NCI-H187 (cell line): ENCODE data around the gene TMC1.
"Not testable (repeated sequence)": the region's sequence is repeated elsewhere in the genome, so short reads cannot be mapped to it uniquely, and the experiment has no call there.

ENCODE experiments used
- DNase-seq, 2 experiments: peaks; one replicate each; lab custom pipeline; 2025; lab: John Stamatoyannopoulos, UW

TMC1 gene

DNA sequence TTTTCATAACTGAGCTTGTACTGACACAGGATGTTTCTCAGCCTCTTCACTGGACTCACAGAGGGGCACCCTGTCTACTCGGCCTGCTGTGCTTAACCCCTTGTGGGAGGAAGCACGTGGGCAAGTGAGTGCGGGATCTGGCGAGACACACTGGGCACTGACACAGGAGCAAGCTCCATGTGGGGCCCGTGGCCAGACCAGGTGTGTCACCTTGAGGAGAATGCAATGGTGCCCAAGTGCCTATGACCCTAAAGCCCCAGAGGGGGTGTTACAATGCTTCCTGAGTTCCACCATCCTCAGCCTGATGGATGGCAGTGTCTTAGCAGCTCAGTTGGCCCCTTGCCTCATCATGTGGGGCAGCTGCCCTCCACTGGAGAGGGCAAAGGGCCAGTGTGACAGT, 302.6 kb downstream of the TMC1 start:
- no peak for DNase-seq

DNA sequence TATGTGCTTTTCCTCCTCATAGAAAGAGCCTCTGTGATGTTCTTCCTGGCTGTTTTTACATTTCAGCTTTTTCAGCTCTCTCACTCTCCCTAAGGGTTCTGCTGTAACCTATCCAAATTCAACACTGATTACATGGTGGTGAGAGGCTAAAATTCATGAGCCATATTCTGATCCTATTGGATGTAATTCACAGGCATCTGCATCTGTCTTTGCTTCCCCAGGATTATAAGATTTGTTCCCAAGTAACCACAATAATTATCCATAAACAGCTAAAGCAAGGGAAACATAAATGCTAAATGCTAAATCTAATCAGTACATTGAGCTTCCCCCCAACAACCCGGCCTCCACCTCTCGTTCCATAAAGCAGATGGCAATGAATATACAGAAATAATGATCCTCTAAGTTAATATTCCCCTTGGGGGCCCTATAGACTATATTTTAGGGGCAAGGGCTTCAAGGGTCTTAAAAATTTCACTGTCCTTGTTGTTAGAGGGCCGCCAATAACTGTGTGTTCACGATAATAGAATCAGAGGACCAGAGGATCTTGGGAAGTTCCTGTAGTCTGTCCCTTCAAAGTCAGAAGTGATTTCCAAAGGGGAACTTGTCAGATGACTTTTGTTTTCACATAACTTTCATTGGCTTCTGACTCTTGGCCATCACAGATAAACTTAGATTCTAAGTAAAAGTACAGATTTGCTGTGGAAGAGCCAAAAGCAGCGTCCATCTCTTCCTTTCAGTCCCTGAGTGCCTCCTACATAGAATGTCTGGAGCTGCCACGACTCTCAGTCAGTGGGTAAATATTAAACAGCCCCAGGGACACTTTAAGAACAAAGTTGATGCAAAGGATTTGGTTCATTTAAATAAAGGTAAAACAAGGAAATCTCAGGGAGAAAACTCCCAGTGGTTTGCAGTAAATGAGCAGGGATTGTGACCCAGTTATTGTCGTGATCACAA, 305.9 kb downstream of the TMC1 start:
- DNase-seq = no peak

DNA sequence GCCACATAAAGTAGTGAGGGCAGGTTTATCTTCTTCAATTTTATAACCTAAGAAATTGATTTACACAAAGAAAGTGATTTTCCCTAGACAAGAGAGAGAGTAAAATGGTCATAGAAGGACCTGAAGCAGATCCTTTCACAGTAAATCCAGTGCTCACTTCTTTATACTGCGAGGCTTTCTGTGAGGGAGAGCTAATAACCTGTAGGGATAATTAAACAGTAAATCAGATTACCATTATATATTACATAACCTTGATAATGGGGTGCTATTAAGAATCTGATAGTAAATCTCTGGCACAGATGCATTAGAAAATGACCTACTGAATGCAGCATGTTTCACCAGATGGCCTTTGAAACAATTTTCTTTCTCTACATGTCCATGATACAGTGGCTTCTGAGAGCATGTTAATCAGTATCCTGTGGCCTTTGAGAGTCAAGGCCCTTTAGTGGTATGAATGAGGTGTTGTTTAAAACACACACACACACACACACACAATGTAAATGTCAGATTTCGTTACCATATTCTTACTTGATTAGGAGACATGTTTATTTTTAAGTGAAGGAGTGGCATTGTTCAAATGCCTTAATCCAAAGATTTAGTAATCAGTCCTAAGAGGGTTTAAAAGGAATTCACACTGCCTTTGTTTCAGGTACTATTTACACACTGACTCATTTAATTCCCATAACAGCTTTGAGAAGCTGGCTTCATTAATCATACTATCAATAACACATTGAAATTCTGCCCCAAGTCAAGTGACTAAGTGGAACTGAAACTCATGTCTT, 306.7 kb downstream of the TMC1 start:
- no peak for DNase-seq

GRCh38 chr9:72834994-72835393, 313.6 kb downstream of the TMC1 start:
- no peak for DNase-seq

DNA sequence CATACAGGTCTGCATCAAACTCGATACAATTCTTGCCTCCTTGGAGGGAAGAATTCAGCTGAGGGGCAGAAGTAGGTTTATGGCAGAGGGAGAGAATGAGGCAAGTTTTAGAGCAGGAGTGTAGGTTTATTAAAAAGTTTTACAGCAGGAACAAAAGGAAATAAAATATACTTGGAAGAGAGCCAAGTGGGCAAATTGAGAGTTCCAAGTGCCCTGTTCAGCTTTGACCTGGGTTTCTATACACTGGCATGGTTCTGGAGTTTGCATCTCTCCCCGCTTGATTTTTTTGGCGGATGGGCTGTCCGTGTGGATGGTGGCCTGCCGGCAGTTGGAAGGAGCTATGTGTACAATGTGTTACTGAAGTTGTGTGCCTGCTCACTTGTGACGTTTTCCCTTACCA, 315.4 kb downstream of the TMC1 start:
- DNase-seq = no peak

GRCh38 chr9:72839085-72839484, 317.7 kb downstream of the TMC1 start:
- DNase-seq = no peak

GRCh38 chr9:72843520-72844439, 322.4 kb downstream of the TMC1 start:
- no peak for DNase-seq

- no peak for DNase-seq
These were observed 323.0 kb downstream of the TMC1 start for GRCh38 chr9:72844440-72844768.

DNA sequence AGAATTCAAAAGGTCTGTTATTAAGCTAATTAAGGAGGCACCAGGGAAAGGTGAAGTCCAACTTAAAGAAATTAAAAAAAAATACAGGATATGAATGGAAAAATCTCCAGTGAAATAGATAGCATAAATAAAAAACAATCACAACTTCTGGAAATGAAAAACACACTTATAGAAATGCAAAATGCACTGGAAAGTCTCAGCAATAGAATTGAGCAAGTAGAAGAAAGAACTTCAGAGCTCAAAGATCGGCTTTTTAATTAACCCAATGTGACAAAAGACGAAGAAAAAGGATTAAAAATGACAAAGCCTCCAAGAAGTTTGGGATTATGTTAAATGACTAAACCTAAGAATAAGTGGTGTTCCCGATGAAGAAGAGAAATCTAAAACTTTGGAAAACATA, 323.6 kb downstream of the TMC1 start:
- not testable (repeated sequence) for DNase-seq

DNA sequence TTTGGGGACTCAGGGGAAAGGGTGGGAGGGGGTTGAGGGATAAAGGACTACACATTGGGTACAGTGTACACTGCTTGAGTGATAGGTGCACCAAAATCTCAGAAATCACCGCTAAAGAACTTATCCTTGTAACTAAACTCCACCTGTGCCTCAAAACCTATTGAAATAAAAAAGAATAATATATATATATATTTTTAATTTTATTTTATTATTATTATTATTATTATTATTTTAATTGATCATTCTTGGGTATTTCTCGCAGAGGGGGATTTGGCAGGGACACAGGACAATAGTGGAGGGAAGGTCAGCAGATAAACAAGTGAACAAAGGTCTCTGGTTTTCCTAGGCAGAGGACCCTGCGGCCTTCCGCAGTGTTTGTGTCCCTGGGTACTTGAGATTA, 328.8 kb downstream of the TMC1 start:
- not testable (repeated sequence) for DNase-seq

DNA sequence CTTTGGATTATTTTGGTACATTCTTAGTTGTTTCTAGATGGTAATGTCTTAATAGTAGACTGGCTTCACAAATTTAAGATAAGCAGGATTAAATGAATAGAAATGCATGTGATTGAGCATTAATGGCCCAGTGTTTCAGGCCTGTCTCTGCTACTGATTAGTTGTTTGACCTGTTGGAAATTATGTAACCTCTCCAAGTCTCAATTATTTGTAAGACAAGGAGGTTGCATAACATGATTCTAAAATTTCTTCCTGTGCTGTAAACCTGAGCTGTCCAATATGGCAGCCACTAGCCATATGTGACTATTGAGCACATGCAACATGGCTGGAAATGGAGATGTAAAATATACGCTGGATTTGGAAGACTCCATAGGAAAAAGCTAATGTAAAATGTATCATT, 333.9 kb downstream of the TMC1 start:
- DNase-seq = no peak

GRCh38 chr9:72855890-72856523, 334.6 kb downstream of the TMC1 start:
- no peak for DNase-seq

- DNase-seq = no peak
These were observed 335.7 kb downstream of the TMC1 start for GRCh38 chr9:72856972-72857623.

DNA sequence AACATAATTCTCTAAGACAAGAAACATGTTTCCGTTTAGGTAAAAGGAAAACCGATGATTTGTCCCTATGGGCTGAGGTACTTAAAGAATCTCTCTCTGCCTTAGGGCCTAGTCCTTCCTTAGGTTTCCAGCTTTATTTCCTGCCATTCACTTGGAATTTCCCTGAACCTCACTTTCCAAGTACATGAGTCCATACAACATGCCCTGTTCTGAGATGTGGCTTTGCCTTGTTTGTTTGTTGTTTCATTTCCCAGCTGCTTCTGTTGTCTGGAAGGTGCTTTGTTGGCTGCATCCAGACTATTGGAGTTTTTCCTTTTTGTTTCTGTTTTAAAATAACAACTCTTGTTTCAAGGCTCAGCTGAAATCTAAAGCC, 336.2 kb downstream of the TMC1 start:
- DNase-seq = no peak

DNA sequence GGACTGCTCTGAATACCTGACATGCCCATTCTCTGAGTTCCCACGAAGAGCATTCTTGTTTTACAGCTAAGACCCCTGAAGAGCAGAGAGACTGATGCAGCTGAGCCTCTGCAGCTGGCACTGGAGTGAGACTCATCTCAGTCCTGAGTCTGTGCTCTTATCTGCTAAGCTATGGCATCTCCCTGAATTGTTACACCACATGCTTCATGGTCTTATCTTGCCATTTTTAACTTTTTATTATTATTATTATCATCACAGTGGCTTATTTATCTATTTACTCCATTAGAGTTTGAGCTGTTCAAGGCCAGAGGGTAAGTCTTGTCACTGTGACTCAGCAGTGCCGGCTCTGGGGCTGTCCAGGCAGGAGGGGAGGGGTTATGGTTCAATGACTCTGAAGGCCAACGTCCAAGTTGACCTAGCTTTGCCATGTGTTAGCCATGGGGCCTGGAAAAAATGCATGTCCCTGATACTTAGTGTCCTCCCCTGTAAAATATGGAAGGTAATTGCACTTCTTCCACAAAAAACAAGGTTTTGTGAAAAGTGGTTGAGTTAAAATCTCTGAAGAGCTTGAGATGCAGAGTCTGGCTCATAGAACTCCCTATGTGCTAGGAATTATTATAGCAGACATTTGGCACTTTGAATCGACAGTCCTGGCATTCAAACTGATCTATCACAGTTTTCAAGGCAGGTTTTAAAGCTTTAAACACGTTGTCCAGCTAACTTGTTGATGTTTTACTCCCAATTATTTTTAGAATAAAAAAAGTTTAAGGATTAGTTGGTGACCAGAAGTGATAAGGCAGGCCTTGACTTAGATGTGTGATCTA, 336.9 kb downstream of the TMC1 start:
- DNase-seq = no peak

DNA sequence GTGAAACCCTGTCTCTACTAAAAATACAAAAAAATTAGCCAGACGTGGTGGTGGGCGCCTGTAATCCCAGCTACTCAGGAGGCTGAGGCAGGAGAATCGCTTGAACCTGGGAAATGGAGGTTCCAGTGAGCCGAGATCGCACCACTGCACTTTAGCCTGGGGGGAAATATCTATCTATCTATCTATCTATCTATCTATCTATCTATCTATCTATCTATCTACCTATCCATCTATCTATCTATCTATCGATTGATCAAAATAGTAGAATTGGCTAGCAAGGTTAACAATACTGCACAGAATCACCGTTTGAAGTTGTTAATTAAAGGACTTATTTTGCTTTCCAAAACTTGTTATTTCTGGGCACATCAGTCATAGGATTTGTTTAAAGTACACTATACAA, 341.4 kb downstream of the TMC1 start:
- not testable (repeated sequence) for DNase-seq

DNA sequence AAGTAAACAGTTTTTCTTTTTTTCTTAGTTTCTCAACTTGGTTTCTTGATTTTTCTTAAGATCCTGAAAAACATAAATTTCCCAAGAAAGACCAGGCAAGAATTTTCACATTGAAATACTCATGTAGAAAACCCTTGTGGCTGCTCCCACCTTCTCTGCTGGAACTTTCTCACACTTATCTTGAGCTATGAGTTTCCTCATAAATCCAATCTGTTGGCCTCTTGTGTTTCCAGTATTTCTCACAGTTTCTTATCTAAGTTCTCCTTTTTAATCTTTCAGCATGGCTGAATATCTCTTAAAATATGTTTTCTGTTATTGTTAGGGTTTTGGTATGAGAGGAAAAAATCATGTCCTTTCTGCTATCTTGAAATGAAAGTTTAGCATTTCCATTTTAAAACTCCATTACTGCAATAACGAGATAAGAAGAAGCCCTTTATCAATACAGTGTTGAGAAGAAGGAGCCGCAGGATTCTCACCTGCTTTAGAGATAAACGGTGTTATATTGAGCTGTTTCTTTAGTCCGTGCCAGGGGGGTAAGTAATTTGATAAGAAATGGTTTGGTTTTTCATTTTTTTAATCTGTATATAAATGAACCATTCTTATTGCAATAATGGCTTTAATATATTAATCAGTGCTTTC, 342.2 kb downstream of the TMC1 start:
- DNase-seq = no peak

DNA sequence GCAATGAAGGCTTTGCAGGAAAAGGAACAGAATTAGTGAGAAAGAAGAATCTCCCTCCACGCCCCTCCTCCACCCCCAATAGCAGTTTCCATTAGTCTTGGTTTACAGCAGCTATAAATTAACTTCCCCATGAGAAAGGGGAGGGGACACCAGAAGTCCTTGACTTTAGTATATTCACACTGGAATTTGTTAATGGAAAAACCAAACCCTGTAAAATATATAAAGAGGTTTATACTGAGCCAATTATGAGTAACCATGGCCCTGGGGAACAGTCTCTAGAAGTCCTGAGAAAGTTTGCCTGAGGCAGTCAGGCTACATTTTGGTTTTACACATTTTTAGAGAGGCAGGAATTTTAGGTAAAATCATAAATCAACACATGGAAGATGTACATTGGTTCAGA, 342.9 kb downstream of the TMC1 start:
- no peak for DNase-seq

DNA sequence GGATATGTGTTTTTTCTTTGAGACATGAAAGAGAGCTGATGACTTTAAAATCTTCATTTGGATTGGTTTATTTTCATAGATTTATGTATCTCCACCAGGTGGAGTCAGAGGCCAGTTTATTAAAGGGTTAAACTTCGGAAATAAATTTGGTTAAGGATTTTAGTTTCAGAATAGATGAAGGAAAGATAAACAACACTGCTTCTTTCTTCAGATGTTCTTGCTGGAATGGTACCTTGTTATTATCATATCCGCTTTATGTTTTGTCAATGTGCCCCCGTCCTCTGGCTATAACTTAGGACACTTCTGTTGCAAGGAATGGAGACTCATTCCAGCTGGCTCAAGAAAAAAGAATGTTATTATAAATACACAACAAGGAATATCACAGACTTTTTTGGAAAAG, 350.3 kb downstream of the TMC1 start:
- no peak for DNase-seq

DNA sequence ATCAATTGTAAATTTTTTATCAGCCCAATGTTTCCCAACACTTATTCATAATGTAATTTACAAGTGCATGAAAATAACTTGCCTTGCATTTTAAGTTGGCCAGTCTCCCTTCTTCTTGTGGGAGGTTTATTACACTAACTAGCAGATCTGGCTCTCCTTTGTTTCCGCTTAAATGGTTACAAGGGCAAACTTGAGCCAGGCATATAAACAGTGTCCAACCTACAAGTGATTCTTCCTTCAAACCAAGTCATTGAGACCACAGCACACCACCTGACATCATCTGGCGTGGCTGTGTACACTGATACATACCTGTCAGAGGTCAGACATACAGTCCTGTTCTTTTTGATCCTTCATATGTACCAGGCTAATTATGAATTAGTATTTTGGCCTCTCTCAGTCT, 351.3 kb downstream of the TMC1 start:
- DNase-seq = no peak
